MM.1S (cell line): ENCODE measurements around the gene BEST4.

Experiments used
- DNase-seq: peaks from one replicate; pipeline ENCODE4 v3.0.0-alpha.2; 2015
- H2AFZ ChIP-seq: fragments of 300-600 bp; sonication (generic); 2 replicates; pipeline ENCODE4 v1.6.0; 2016; ENCODE audit warnings: antibody characterized with exemption, low read length
- H3F3A ChIP-seq: fragments of 300-600 bp; sonication (generic); 2 replicates; pipeline ENCODE4 v1.6.1; 2016; ENCODE audit warnings: mild to moderate bottlenecking, antibody characterized with exemption, low read length, moderate library complexity, mixed read lengths; ENCODE audit not compliant: insufficient read depth
- H3K27ac ChIP-seq: fragments of 300-600 bp; sonication (generic); 2 replicates; pipeline ENCODE4 v1.5.1; 2016; ENCODE audit warnings: mild to moderate bottlenecking, low read length
- H3K27me3 ChIP-seq: fragments of 300-600 bp; sonication (generic); replicated peaks from 2 replicates; pipeline ENCODE4 v1.6.0; 2016; ENCODE audit warnings: low read length; ENCODE audit not compliant: insufficient read depth
- H3K36me3 ChIP-seq: fragments of 300-600 bp; sonication (generic); replicated peaks from 2 replicates; pipeline ENCODE4 v1.6.1; 2016; ENCODE audit warnings: mild to moderate bottlenecking, low read length, mixed read lengths; ENCODE audit not compliant: insufficient read depth
- H3K4me1 ChIP-seq: fragments of 300-600 bp; sonication (generic); 2 replicates; pipeline ENCODE4 v1.6.1; 2016; ENCODE audit warnings: low read length, mixed read lengths
- H3K4me2 ChIP-seq: fragments of 300-600 bp; sonication (generic); 2 replicates; pipeline ENCODE4 v1.6.0; 2016; ENCODE audit warnings: low read depth, low read length
- H3K4me3 ChIP-seq: fragments of 300-600 bp; sonication (generic); 2 replicates; pipeline ENCODE4 v1.5.1; 2016; ENCODE audit warnings: low read length, mixed read lengths
- H3K79me2 ChIP-seq: fragments of 300-600 bp; sonication (generic); 2 replicates; pipeline ENCODE4 v1.6.1; 2016; ENCODE audit warnings: mixed run types, low read length, mixed read lengths
- H3K9ac ChIP-seq: fragments of 300-600 bp; sonication (generic); 2 replicates; pipeline ENCODE4 v1.6.1; 2016; ENCODE audit warnings: low read length, mixed read lengths
- H3K9me2 ChIP-seq: fragments of 300-600 bp; sonication (generic); replicated peaks from 2 replicates; pipeline ENCODE4 v1.6.1; 2016; ENCODE audit warnings: mild to moderate bottlenecking, low read length, mixed read lengths; ENCODE audit not compliant: insufficient read depth
- H3K9me3 ChIP-seq: fragments of 300-600 bp; sonication (generic); replicated peaks from 2 replicates; pipeline ENCODE4 v1.6.1; 2016; ENCODE audit warnings: mild to moderate bottlenecking, low read length, mixed read lengths; ENCODE audit not compliant: insufficient read depth
- H4K20me1 ChIP-seq: fragments of 300-600 bp; sonication (generic); 2 replicates; pipeline ENCODE4 v1.6.1; 2016; ENCODE audit warnings: mild to moderate bottlenecking, low read length, moderate library complexity, mixed read lengths; ENCODE audit not compliant: insufficient read depth
- CTCF ChIP-seq: fragments of 300-600 bp; sonication (generic); IDR thresholded peaks from 2 replicates; pipeline ENCODE4 v1.5.1; 2016; ENCODE audit warnings: antibody characterized with exemption, low read length, mixed read lengths
- EZH2 ChIP-seq: fragments of 300-600 bp; sonication (generic); optimal IDR thresholded peaks from 2 replicates; pipeline ENCODE3; 2017; ENCODE audit warnings: low read depth, mild to moderate bottlenecking, antibody characterized with exemption, low read length, mixed read lengths
- EZH2phosphoT487 ChIP-seq: fragments of 300-600 bp; sonication (generic); IDR thresholded peaks from 2 replicates; pipeline ENCODE4 v1.6.1; 2018; ENCODE audit warnings: antibody characterized with exemption, low read length

Gene BEST4

DNA sequence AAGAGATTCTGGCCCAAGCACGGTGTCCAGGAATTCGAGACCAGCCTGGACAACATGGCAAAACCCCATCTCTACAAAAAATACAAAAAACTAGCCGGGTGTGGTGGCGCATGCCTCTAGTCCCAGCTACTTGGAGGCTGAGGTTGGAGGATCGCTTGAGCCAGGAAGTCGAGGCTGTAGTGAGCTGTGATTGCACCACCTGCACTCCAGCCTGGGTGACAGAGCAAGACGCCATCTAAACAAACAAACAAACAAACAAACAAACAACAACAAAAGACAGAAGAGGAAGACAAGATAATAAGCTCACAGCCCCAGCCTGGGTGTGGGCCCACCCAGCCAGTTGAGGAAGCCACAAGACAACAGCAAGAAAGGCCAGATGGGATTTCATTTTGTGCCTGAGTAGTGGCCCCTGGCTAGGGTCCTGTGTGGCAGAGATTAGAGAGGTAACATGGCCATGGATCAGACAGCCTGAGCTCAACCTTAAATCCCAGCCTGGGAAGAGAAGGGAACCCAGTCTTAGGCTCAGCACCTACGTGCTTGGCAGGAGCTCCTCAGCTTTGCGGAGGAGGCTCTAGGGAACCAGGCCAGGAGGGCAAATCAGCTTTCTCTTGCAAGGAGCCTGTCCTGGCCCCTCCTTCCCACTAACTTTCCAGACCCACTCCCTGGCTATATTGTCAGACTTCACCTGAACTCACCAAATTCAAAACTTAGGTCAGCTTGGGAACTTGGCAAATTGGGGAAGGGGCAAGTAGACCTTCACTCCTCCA is 4.9 kb upstream of the BEST4 start:
- no peak for TF ChIP-seq EZH2
- TF ChIP-seq EZH2phosphoT487 = no peak
- no peak for TF ChIP-seq CTCF
- Histone ChIP-seq H3F3A (no peaks in the 10 kb centered on the region), H3K36me3 (no peaks in the 10 kb centered on the region), H3K4me2 (no peak overlapping the region), H3K27me3 (no peaks in the 10 kb centered on the region), H3K79me2 (no peaks in the 10 kb centered on the region), H3K9me2 (no peaks in the 10 kb centered on the region), H3K9ac (no peak overlapping the region), H3K4me1 (no peaks in the 10 kb centered on the region), H2AFZ (no peak overlapping the region), H3K4me3 (no peak overlapping the region), H3K9me3 (no peaks in the 10 kb centered on the region), H4K20me1 (no peaks in the 10 kb centered on the region), H3K27ac (no peak overlapping the region)
- no peak for DNase-seq

GRCh38 chr1:44790968-44791801 is 3.2 kb upstream of the BEST4 start:
- Histone ChIP-seq H4K20me1 (no peaks in the 10 kb centered on the region), H3K27ac (no peak overlapping the region), H3K9me2 (no peaks in the 10 kb centered on the region), H3F3A (no peaks in the 10 kb centered on the region), H3K79me2 (no peaks in the 10 kb centered on the region), H3K4me3 (no peak overlapping the region), H3K27me3 (no peaks in the 10 kb centered on the region), H3K4me2 (no peak overlapping the region), H3K9me3 (no peaks in the 10 kb centered on the region), H3K36me3 (no peaks in the 10 kb centered on the region), H2AFZ (no peak overlapping the region), H3K4me1 (no peaks in the 10 kb centered on the region), H3K9ac (no peak overlapping the region)
- TF ChIP-seq EZH2 = no peak
- no peak for DNase-seq

- no peak overlapping the region for H2AFZ ChIP-seq
- no peak overlapping the region for H3K4me2 ChIP-seq
- no peak for DNase-seq
- H3K4me3 ChIP-seq = no peak overlapping the region
- H3K36me3 ChIP-seq = no peaks in the 10 kb centered on the region
- H3K79me2 ChIP-seq = no peaks in the 10 kb centered on the region
- H3K27me3 ChIP-seq = no peaks in the 10 kb centered on the region
- no peak overlapping the region for H3K9ac ChIP-seq
- no peaks in the 10 kb centered on the region for H4K20me1 ChIP-seq
- H3K9me3 ChIP-seq = no peaks in the 10 kb centered on the region
- H3K9me2 ChIP-seq = no peaks in the 10 kb centered on the region
- TF ChIP-seq EZH2 = no peak
- TF ChIP-seq CTCF = no peak
- no peak for TF ChIP-seq EZH2phosphoT487
- peaks cover 8% of the 10 kb centered on the region for H3F3A ChIP-seq
- H3K27ac ChIP-seq = no peak overlapping the region
- peaks cover 8% of the 10 kb centered on the region; the same call in 1 of the 2 replicates for H3K4me1 ChIP-seq
Observed at GRCh38 chr1:44787506-44787905, 464 bp downstream of the BEST4 start.
